Cardiac septum (tissue), 1 donor: ENCODE measurements around the gene HOXA6. TPM values are rescaled to one million over a fixed set of nuclear protein-coding genes. Genes with fewer than 3 reads are reported as not detected.

Source experiments
- DNase-seq: peaks from one replicate; pipeline ENCODE4 v3.0.0-alpha.2; 2020; ENCODE audit warnings: low spot score
- intact Hi-C: fragments of 100-400 bp; cut with DNase I; formaldehyde crosslinking; loops from one replicate; pipeline ENCODE4 v1.14.0; 2022
- long read RNA-seq: library from polyadenylated mRNA; unstranded; transcript quantifications from one replicate; pipeline ENCODE4 v2.0.0, GENCODE V29; 2021
- total RNA-seq: library from RNA; stranded (reverse); fragmentation: NEBNext Ultra II Directional; extraction: Animal tissue kit (Norgen Biotek cat#: 25700); gene quantifications from one replicate; pipeline ENCODE4 v1.2.1, GENCODE V29; 2021
- donor health status: DM: no; HTN: no; CAD: no.

HOXA6 gene
- total RNA-seq, result not detected
- long read RNA-seq, result 0 reads

DNA sequence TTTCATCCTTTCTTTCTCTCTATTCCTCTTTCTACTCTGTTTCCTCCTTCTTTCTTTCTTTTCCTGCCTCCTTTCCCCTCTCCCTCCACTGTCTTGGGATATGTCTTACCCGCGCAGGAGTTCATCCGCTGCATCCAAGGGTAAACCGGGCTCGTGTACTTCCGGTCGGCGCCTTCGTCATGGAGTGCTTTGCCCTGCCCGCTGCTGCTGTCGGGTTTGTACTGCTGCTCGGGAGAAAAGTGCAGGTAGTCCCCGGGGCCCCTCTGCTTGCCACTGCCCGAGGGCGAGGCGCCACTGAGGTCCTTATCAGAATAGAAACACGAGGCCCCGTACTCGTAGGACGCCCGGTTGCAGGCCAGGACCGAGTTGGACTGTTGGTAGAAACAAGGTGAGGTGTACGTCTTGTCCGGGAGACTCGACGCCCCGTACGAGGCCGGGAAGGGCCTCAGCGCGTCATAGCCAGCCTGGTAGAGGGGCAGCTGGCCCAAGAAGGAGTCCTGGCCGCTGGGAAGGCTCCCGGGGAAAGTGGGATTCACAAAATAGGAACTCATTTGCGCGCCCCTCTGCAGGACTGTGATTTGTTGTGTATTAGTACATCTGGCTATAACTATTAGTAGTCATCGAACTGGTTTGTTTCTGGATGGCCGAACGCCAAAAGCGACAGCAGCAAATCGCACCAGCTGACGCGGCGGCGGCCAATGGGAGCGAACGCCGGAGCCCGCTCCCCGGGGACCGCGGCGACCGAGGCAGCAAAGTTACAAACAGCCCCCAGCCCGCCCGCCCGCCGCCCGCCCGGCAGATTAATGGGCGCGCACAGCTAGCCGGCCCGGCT is at the start of gene HOXA6:
Gene HOXA6, minus strand, starts transcription at position 576 of the 832 bp plus-strand sequence. Its CDS starts 25 bp downstream, at position 551.
- intact Hi-C loops, result no loop called here
- DNase-seq, result peak; percentile 74

DNA sequence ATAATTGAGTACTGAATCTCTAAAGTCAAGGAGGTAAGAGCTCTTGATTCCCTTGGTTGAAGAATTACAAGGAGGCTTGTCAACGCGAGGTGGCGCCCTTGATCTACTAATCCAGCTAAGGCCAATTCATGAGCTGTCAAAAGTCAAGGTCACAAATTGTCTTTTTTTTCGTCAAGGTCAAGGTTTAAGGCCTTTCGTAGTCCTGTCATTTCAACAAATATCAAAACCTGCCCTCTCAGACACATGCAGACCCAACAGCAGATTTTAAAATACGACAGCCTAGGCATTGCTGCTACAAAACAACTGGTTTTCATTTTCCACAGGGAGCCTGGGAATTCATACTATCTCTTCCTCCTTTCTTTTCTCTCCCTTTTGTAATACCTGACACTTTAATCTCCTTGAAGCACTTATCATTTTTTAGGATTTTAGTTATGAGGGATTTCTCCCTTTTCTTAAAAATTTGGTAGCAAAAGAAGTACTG is 48.8 kb upstream of the HOXA6 start:
- DNase-seq, result peak; percentile 86
- intact Hi-C loops, result loop anchor here (5.0 to 10.0 kb wide), 3 partner anchors 726 to 898 kb away; no protein-coding TSS in a partner anchor

DNA sequence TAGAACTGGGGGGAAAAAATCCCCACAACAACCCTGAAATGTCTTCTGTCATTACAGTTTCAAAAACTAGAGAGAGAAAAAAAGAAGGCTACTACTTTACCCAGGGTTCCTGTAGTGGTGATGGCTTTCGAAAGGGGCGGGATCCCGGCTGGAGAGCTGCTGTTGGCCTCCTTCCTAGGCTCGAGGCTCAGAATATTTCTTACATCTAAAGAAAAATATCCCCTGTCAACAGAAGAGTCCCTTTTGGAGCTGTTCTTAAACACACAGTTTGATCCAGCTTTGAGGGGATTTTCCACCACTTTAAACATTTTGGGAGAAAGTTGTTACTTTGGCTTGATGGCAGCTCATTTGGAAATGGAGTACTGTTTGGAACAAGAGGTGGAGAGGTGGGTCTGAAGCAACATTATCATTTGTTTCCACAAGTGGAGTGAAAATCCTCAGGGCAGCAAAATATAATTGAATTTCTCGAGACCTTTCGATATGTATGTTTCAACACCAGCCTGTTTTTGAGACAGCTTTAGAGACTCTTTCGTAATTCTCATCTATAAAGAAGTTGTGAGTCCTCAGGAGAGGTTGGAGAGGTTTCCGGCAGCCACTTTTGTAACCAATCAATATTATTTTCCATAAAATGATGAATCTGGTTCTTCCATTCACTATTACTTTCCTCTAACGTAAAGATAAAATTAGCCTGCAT is 47.3 kb upstream of the HOXA6 start:
- no peak for DNase-seq

DNA sequence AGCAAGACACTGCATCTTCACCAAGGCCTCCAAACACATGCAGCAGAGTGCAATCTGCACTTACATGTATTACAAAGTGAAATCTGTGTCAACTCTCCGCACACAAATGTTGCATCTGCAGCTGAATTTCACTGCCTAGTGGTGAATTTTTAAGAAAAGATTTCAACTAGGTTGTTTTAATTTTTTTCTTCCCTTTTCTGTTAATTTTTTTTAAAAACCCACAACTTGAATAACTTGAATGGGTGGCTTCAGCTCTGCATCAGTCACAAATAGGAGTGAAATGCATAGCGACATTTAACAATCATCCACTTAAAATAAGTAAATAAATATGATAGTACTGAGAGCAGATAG is 46.4 kb upstream of the HOXA6 start:
- intact Hi-C loops, result loop anchor here (10.0 kb wide), 1 partner anchor 901 kb away; no protein-coding TSS in a partner anchor
- DNase-seq, result no peak

More for the DNA sequence above, 47.3 kb upstream of the HOXA6 start:
- intact Hi-C loops, result loop anchor here (5.0 to 10.0 kb wide), 3 partner anchors 727 to 900 kb away; no protein-coding TSS in a partner anchor

DNA sequence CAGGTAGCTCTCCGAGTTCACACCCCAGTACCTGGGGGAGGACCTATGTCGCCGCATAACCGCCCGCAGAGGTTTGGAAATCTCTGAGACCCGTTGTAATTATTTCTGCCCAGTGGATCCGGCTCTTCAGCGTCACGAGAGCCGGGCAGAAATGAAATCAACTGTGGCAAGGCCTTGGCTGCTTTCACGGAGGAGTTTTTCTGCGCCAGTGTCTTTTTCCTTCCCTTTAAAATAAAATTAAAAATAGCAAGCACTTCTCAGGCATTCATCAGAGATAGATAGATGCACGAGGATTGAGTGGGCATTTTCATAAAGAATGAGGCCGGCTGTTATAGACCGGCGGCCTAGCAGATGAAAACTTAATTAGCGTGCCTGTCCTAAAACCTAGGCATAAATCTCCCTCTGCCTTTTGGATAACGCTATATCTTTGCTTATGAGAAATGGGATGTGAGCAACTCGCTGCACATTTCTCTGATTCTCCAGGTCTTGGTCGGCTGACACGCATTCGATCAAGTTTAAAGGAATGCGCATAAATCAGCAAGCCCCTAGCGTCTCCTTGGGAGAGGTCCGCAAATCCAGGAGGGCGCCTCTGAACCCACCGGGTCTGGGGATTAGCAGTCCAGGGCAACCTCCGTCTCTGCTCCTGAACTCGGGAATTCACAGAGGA is 45.9 kb upstream of the HOXA6 start:
- no peak for DNase-seq
- intact Hi-C loops, result loop anchor here (10.0 kb wide), 1 partner anchor 901 kb away; no protein-coding TSS in a partner anchor

DNA sequence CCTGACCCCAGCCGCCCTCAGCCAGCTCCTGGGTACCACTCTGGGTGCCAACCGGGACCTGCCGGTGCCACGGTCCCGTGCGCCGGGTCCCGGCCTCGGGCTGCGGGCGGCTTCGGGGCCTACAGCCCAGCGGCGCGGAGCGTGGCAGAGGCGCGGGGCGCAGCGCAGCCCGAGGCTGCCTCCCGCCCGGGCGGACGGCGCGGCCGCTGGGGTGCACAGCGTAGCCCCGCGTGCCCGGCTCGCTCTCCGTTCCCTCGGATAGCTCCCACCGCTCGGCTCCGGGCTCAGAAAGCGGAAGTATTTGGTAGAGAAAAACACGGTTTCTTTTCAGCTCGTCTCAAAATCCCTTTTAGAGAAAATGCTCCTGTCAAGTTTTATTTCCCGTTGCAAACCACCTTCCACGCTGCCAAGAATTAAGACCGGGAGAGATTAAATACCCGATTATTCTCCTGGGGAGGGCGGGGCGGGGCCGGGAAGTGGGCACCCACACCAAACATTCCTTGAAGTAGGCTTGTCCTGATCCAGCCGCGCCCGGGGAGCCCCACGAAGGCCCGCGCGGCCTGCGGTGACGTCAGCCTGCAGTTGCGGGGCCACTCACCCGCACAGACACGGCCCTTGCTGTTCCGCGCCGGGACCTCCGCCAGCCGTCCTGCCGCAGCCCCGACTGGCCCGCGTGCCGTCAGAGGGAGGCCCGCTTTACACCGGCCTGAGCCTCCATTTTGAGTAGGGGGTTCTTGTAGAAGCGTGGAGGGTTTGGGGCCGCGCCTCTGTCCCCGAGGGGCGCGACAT is 45.2 kb upstream of the HOXA6 start:
- peak; percentile 69 for DNase-seq

DNA sequence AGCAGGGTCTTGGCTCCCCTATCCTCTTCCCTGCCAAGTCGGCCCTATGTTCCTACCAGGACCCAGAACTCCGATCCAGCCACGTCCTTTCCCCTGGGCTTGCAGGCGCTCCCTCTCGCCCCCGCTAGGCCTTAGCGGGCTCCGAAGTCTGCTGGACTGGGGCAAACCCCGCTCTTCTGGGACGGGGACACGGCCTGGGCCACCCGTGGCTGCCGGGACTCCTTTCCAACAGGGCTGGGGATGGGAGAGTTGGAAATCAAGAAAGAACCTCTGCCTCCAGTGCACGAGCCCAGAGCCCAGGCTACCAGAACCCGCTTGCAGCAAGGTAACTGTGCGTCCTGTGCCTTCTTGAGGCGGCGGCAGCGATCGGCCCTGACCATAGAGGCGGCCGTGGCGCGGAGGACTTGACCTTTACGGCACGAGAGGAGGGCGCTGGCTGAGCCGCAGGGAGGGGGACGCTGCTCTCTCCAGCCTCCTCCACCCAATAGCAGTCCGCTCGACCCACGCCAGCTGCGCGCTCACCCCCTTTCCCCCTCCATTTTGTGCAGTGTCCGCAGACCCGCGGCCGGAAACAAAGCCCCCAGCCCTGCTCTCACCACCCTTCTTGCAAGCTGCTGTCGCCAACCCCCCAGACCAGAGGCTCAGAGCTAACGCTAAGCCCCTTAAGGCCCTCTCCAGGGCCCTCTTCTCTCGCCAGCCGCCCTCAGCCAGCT is 44.4 kb upstream of the HOXA6 start:
- peak; percentile 72 for DNase-seq
- intact Hi-C loops, result loop anchor here (10.0 kb wide), 1 partner anchor 903 kb away; no protein-coding TSS in a partner anchor

More for the DNA sequence above, 45.2 kb upstream of the HOXA6 start:
- intact Hi-C loops, result loop anchor here (10.0 kb wide), 1 partner anchor 902 kb away; no protein-coding TSS in a partner anchor

DNA sequence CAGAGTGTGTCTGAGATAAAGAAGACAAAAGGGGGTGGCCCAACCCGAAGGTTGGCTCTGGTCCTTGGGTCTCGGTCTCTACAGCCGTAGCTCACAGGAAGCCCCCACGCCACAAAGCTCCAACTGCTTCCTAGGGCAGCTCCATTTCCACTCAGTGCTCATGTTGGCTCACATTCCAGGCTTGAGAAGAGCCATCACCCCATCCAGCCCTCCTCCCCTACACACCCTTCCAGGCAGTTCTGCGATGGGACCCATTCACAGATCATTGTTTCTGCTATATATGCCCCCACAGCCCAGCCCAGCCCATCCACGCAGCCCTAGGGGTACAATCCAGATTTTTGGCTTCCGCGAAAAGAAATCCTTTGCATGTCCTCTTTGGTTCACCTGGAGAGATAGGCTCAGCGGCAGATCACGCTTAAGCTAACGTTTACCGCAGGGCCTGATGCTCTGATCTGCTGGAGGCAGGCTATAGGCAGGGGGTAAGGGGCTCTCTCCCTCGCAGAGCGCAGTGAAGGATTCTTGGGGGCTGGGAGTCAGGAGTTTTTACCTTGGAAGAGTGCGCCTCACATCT is 43.7 kb upstream of the HOXA6 start:
- intact Hi-C loops, result loop anchor here (10.0 kb wide), 1 partner anchor 904 kb away; no protein-coding TSS in a partner anchor
- DNase-seq, result peak; percentile 33

DNA sequence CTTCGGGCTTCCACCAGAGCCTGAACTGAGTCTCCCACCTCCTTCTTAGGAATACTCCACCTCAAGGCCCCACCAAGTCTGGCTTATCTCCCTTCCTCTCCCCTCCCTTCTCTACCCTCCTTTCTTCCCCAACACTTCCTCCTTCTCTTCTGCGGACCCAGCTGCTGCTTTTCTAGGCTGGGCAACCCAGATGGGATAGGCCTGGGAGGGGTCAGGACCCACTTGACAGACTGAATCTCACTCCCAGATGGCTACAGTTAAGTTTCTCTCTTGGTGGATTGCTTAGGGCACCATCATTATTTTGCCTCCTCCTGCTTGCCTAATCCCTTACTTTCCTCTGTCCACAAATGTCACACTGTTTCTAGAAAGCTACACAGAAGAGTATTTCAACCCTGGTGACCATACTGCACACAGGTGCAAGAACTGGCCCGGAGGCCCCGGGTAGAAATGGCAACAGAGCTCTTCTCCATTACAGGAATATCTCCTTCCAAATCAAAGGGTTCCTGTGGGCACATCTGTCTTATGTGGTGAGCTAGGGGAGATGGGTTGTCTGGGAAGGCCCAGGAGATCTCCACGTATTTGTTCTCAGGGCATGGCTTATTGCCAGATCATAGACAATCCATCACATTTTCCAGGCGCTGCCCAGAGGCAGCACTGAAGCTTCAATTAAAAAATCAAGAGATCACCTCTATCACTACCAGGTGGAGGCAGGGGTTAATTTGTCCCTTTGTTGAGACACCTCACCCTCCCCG is 42.6 kb upstream of the HOXA6 start:
- intact Hi-C loops, result loop anchor here (10.0 kb wide), 1 partner anchor 905 kb away; no protein-coding TSS in a partner anchor

DNA sequence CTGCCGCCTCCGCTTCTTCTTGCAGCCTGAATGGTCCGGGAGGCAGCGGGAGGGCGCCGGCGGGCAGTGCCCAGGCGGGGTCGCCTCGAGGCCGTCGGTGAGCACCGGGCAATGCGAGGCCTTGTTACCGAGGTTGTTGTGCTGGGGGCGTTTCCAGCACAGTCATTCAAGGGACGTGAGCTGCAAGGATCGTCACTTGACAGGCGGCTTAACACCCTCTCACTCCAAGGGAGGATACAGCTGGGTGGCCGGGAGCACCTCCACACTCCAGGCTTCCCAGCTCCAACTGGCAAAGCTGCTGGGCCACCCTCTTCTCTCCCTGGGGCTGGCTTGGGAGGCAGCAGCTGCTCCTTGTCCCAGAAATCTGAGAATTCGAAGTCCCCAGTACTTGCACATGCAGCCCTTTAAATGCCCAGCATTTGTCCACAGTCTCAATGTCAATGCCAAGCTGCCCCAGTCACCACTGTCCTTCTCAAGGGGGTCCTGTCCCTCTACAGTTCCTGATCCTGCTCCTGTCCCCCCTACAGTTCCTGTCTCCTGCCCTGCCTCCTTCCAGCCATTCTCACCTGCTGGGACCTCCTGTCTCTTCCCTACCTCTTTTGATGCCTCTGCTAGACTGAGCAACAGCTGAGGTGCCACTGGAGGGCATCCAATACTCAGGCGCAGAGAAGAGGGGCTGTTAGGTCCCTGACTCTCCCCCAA is 41.9 kb upstream of the HOXA6 start:
- intact Hi-C loops, result no loop called here
- peak; percentile 43 for DNase-seq

More for the DNA sequence above, 42.6 kb upstream of the HOXA6 start:
- peak; percentile 50 for DNase-seq

DNA sequence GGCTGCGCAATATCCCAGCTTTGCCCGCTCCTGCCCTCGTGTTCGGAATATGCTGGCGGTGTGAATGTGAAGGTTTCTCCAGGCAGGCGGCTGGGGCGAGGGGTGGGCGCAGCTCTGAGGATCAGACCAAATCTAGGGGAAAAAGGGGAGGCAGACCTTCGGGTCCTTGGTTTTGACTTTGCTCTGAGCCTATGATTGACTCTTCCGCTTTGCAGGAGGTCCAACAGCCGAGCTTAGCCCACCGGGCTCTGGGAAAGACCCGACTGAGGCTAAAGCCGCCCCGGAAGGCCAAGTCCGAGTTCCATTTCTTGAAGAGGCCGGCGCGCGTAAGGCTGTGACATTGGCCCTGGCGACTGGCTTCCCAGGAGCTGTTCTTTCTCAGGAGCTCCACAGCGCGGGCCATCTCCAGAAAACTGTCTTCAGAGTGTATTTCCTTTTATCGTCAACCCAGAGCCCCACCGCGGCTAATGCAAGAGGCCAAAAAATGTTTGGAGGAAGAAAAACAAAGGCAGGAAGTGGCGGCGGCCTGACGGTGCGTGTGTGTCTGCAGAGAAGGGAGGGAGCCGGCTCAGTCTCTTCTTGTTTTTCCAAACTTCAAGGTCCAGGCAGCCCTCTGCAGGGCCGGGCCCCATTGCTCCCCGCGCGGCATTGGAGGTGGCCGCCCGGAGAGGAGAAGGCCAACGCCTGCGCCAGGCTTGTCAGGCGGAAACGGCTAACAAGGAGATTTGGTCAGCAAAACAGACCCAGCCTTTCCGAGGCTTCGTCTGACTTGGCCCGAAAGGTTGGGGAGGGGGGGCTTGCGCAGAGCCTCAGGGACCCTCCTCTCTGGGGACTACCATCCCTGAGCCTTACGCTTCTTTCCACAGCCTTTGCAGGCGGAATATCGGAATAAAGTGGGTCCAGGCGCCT is 41.1 kb upstream of the HOXA6 start:
- intact Hi-C loops, result no loop called here
- DNase-seq, result peak; percentile 76

DNA sequence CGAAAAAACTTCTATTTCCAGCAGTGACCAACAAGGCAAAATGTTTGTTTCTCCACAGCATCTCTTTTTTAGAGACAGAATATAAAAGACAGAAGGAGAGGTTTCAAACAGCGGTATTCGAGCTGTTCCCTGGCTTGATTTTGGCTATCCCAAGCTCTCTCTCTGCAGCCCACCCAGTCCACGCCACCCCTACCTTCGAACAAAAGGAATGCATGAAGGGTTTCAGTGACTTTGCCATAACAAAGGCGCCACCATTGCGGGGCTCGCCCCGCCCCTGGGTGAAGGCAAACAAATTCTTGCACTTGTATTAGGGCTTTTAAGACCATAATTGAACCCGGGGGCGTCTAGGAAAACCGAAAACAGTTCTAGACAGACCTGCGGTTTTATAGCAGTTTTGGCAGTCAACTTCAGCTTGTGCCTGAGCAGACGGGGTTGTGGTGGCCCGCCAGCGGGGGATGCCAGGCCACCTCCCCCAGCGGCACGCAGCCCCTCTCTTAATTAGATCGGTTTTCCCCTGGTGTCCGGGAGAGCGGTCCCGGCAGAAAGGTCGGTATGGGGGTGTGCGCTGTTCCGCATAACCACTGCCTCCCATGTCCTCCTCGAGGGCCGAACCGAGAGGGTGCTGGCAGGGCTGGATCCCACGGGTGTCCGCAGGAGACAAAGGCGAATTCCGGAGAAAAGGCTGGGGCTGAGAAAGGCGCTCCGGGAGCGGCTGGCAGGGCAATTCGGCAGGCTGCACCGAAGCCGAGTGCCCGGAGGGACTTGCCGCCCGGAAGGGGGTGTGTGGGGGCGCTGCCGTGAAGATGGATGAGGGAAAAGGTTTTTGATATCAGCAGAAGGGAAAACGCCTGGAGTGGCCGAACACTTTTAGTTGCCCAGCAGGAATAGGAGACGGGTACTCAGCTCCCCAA is 40.2 kb upstream of the HOXA6 start:
- DNase-seq, result peak; percentile 74
- intact Hi-C loops, result no loop called here

DNA sequence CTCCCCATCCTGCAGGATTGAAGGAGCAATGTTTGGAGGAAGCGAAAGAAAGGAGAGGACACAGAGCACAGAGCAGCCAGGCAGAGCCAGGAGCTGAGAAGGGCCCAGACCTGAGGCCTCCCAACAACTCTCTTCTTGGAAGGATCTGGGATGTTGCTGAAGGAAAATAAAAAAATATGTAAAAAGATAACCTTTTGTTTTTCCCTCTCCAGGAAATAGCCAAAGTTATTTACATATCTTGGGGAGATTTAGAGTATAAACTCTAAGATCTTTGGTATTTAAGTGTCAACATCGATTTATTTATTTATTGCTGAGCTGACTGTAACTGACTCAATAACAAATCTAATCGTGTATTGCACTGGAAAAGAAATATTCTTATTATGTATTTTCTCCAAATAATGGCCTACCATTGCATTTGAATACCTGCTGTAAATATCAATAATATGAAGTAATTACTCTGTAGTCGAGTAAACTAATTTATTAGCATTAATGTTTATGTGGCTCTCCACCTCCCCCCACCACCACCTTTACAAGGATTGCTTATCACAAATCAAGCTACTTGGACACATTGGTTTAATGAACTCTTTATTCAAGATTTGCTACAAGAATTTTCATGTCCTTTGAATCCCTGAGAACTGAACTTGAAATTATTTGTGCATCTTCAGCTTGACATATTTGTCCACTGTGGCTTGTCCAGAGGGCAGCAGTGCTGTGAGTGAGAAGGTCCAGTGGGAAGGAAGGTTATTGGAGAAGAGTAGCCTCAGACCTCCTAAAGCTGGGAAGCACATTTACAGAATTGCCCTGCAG is 39.3 kb upstream of the HOXA6 start:
- intact Hi-C loops, result no loop called here
- no peak for DNase-seq
